CD8-positive, alpha-beta memory T cell (primary cell): ENCODE results near the gene RAB11FIP4. TPM values are rescaled to one million over a fixed set of nuclear protein-coding genes. Genes with fewer than 3 reads are reported as not detected.

Experiments used
- CTCF ChIA-PET: fragments of 350-600 bp; sonication (Branson Sonifier 250); formaldehyde crosslinking; loops from one replicate; lab custom pipeline; 2021; ENCODE audit warnings: antibody characterized with exemption; lab: Charles Lee
- POLR2A ChIA-PET: fragments of 350-600 bp; sonication (Branson Sonifier 250); formaldehyde crosslinking; loops from one replicate; lab custom pipeline; 2021; ENCODE audit warnings: antibody characterized with exemption; lab: Charles Lee
- DNase-seq, 5 donors: peaks; one replicate each; pipeline versions ENCODE4 v3.0.0 to v3.0.0-alpha.2; 2020 to 2022; ENCODE audit warnings: mixed read lengths in 1 of 5
- H3K27ac ChIP-seq: one replicate; pipeline ENCODE4 v1.7.0; 2013; ENCODE audit warnings: low read depth, mild to moderate bottlenecking, low read length, moderate library complexity
- H3K27me3 ChIP-seq: 2 replicates; pipeline ENCODE4 v1.7.0; 2013; ENCODE audit warnings: low read length, mild to moderate bottlenecking; ENCODE audit not compliant: insufficient read depth, poor library complexity, severe bottlenecking
- H3K36me3 ChIP-seq: 2 replicates; pipeline ENCODE4 v1.7.0; 2013; ENCODE audit warnings: mild to moderate bottlenecking, low read length, moderate library complexity; ENCODE audit not compliant: insufficient read depth
- H3K4me1 ChIP-seq: 2 replicates; pipeline ENCODE4 v1.7.0; 2013; ENCODE audit warnings: mild to moderate bottlenecking, low read length, moderate library complexity; ENCODE audit not compliant: insufficient read depth
- H3K4me3 ChIP-seq: 2 replicates; pipeline ENCODE4 v1.7.0; 2013; ENCODE audit warnings: mild to moderate bottlenecking, low read length
- H3K9me3 ChIP-seq: 2 replicates; pipeline ENCODE4 v1.7.0; 2013; ENCODE audit warnings: mild to moderate bottlenecking, low read length
- H3K27ac Mint-ChIP-seq, 8 donors: one replicate each; pipeline ENCODE4 v1.8.0; 2020 to 2021; ENCODE audit warnings: mixed read lengths in 8 of 8, mild to moderate bottlenecking in 6 of 8, inconsistent platforms in 3 of 8, moderate library complexity in 3 of 8
- H3K27me3 Mint-ChIP-seq, 2 donors: one replicate each; pipeline ENCODE4 v1.8.0; 2020 to 2021; ENCODE audit warnings: mixed read lengths in 2 of 2, mild to moderate bottlenecking in 1 of 2, moderate library complexity in 1 of 2
- H3K36me3 Mint-ChIP-seq, 3 donors: one replicate each; pipeline ENCODE4 v1.8.0; 2020 to 2021; ENCODE audit warnings: mixed read lengths in 3 of 3, inconsistent platforms in 1 of 3, mild to moderate bottlenecking in 1 of 3
- H3K4me1 Mint-ChIP-seq, 3 donors: one replicate each; pipeline ENCODE4 v1.8.0; 2020 to 2021; ENCODE audit warnings: mixed read lengths in 3 of 3, inconsistent platforms in 1 of 3, mild to moderate bottlenecking in 1 of 3
- H3K4me3 Mint-ChIP-seq, 7 donors: one replicate each; pipeline ENCODE4 v1.8.0; 2020 to 2021; ENCODE audit warnings: mixed read lengths in 7 of 7, mild to moderate bottlenecking in 6 of 7, moderate library complexity in 4 of 7, inconsistent platforms in 2 of 7
- H3K9me3 Mint-ChIP-seq, 5 donors: one replicate each; pipeline ENCODE4 v1.8.0; 2020 to 2022; ENCODE audit warnings: mixed read lengths in 5 of 5, mild to moderate bottlenecking in 3 of 5, moderate library complexity in 2 of 5, inconsistent platforms in 1 of 5
- polyA plus RNA-seq: library from polyadenylated mRNA; unstranded; fragments of 300-500 nt; fragmentation: Illumina TruSeq; gene quantifications from one replicate; pipeline ENCODE4 v1.2.3, GENCODE V29; 2021
- total RNA-seq, 2 experiments: library from RNA; stranded (reverse); gene quantifications; one replicate each; pipeline ENCODE4 v1.2.3, GENCODE V29; 2021

RAB11FIP4 gene
- total and polyA plus RNA-seq, 3 experiments from 2014 or later = 15.1 to 26.8 (median 17.4) TPM

GRCh38 chr17:31388351-31388750, 3.1 kb upstream of the RAB11FIP4 start:
- ChIA-PET CTCF (interaction anchor here (1.3 to 3.6 kb wide), 3 partner anchors 10 to 136 kb away, joined by 4 to 15 read pairs (median 6); no protein-coding TSS in a partner anchor), POLR2A (no interaction called here)
- Histone ChIP-seq H3K27ac (no peak overlapping the region), H3K4me3 (no peak overlapping the region), H3K27me3 (peaks cover 21% of the 10 kb centered on the region), H3K36me3 (no peaks in the 10 kb centered on the region), H3K4me1 (no peaks in the 10 kb centered on the region), H3K9me3 (no peaks in the 10 kb centered on the region)
- Mint-ChIP-seq H3K4me1 (peaks cover 0 to 12% (median 7%) of the 10 kb centered on the region in 3 donors), H3K27me3 (peaks cover 22 to 28% of the 10 kb centered on the region in 2 donors), H3K9me3 (no peaks in the 10 kb centered on the region), H3K27ac (peak overlapping the region in 1 of 8 donors; percentile 64), H3K36me3 (peaks cover 0 to 2% (median 0%) of the 10 kb centered on the region in 3 donors), H3K4me3 (peak overlapping the region in 1 of 7 donors; percentile 25)
- DNase-seq = no peak

- Histone ChIP-seq H3K9me3 (no peaks in the 10 kb centered on the region), H3K27me3 (peaks cover 24% of the 10 kb centered on the region), H3K36me3 (no peaks in the 10 kb centered on the region), H3K4me3 (no peak overlapping the region), H3K27ac (no peak overlapping the region), H3K4me1 (no peaks in the 10 kb centered on the region)
- Mint-ChIP-seq H3K36me3 (peaks cover 0 to 6% (median 0%) of the 10 kb centered on the region in 3 donors), H3K9me3 (no peaks in the 10 kb centered on the region), H3K4me1 (peaks cover 0 to 12% (median 9%) of the 10 kb centered on the region in 3 donors), H3K4me3 (peak overlapping the region in 1 of 7 donors; percentile 28), H3K27ac (no peak overlapping the region), H3K27me3 (peaks cover 29 to 34% of the 10 kb centered on the region in 2 donors)
- ChIA-PET POLR2A (no interaction called here), CTCF (interaction anchor here (0.6 to 3.6 kb wide), 16 partner anchors 11 to 612 kb away, joined by 3 to 15 read pairs (median 4); no protein-coding TSS in a partner anchor)
- peak in 4 of 5 donors; percentile 17 to 46 (median 24) for DNase-seq
Measured at GRCh38 chr17:31388770-31389656, 2.5 kb upstream of the RAB11FIP4 start.

GRCh38 chr17:31389657-31390381, 1.7 kb upstream of the RAB11FIP4 start:
- no peaks in the 10 kb centered on the region for H3K36me3 ChIP-seq
- Mint-ChIP-seq H3K4me3 (peak overlapping the region in 6 of 7 donors; percentile 22 to 85 (median 75)), H3K36me3 (peaks cover 0 to 6% (median 0%) of the 10 kb centered on the region in 3 donors), H3K27me3 (peaks cover 33 to 41% of the 10 kb centered on the region in 2 donors), H3K4me1 (peaks cover 0 to 12% (median 9%) of the 10 kb centered on the region in 3 donors), H3K9me3 (no peaks in the 10 kb centered on the region), H3K27ac (peak overlapping the region in 2 of 8 donors; percentile 10 to 23)
- no peak overlapping the region for H3K4me3 ChIP-seq
- peaks cover 24% of the 10 kb centered on the region for H3K27me3 ChIP-seq
- no peaks in the 10 kb centered on the region for H3K4me1 ChIP-seq
- ChIA-PET POLR2A (no interaction called here), CTCF (interaction anchor here (0.6 to 3.6 kb wide), 15 partner anchors 11 to 611 kb away, joined by 3 to 15 read pairs (median 4); no protein-coding TSS in a partner anchor)
- no peak for DNase-seq
- H3K27ac ChIP-seq = no peak overlapping the region
- H3K9me3 ChIP-seq = no peaks in the 10 kb centered on the region

DNA sequence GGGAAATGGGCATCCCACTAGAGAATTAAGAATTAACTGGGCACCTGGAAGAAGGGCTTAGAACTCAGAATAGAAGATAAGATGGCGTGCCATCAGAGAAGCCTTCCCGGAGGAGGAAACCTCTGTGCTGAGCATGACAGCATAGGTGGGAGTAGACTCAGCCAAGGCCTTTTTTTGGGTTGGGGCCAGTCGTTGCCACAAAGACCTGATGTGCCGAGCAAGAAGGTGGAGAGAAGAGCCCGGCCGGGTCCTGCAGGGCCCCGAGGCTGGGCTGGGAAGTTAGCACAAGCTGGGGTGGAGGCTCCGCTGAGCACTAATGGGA, 1.1 kb upstream of the RAB11FIP4 start:
- Mint-ChIP-seq H3K36me3 (peaks cover 0 to 6% (median 0%) of the 10 kb centered on the region in 3 donors), H3K4me1 (peaks cover 0 to 12% (median 9%) of the 10 kb centered on the region in 3 donors), H3K4me3 (peak overlapping the region; percentile 22 to 91 (median 76)), H3K9me3 (no peaks in the 10 kb centered on the region), H3K27ac (peak overlapping the region in 1 of 8 donors; percentile 23), H3K27me3 (peaks cover 33 to 46% of the 10 kb centered on the region in 2 donors)
- DNase-seq = no peak
- POLR2A ChIA-PET = no interaction called here
- H3K36me3 ChIP-seq = no peaks in the 10 kb centered on the region
- H3K9me3 ChIP-seq = no peaks in the 10 kb centered on the region
- H3K4me1 ChIP-seq = no peaks in the 10 kb centered on the region
- CTCF ChIA-PET = interaction anchor here (1.0 to 3.6 kb wide), 6 partner anchors 32 to 452 kb away, joined by 3 to 15 read pairs (median 8); no protein-coding TSS in a partner anchor
- no peak overlapping the region for H3K4me3 ChIP-seq
- H3K27ac ChIP-seq = no peak overlapping the region
- H3K27me3 ChIP-seq = peaks cover 24% of the 10 kb centered on the region

- peaks cover 0 to 12% (median 9%) of the 10 kb centered on the region in 3 donors for H3K4me1 Mint-ChIP-seq
- peak overlapping the region in 6 of 7 donors; percentile 68 to 91 (median 77) for H3K4me3 Mint-ChIP-seq
- no peaks in the 10 kb centered on the region for H3K9me3 ChIP-seq
- ChIA-PET POLR2A (no interaction called here), CTCF (interaction anchor here (2.3 to 3.6 kb wide), 2 partner anchors 119 to 134 kb away, joined by 10 to 15 read pairs; no protein-coding TSS in a partner anchor)
- H3K4me3 ChIP-seq = no peak overlapping the region
- peaks cover 24% of the 10 kb centered on the region for H3K27me3 ChIP-seq
- H3K36me3 ChIP-seq = no peaks in the 10 kb centered on the region
- no peak overlapping the region for H3K27ac ChIP-seq
- H3K27me3 Mint-ChIP-seq = peaks cover 37 to 49% of the 10 kb centered on the region in 2 donors
- no peaks in the 10 kb centered on the region for H3K4me1 ChIP-seq
- H3K36me3 Mint-ChIP-seq = peaks cover 0 to 6% (median 0%) of the 10 kb centered on the region in 3 donors
- DNase-seq = no peak
- no peak overlapping the region for H3K27ac Mint-ChIP-seq
- H3K9me3 Mint-ChIP-seq = no peaks in the 10 kb centered on the region
Measured at GRCh38 chr17:31390748-31391495, 553 bp upstream of the RAB11FIP4 start.

DNA sequence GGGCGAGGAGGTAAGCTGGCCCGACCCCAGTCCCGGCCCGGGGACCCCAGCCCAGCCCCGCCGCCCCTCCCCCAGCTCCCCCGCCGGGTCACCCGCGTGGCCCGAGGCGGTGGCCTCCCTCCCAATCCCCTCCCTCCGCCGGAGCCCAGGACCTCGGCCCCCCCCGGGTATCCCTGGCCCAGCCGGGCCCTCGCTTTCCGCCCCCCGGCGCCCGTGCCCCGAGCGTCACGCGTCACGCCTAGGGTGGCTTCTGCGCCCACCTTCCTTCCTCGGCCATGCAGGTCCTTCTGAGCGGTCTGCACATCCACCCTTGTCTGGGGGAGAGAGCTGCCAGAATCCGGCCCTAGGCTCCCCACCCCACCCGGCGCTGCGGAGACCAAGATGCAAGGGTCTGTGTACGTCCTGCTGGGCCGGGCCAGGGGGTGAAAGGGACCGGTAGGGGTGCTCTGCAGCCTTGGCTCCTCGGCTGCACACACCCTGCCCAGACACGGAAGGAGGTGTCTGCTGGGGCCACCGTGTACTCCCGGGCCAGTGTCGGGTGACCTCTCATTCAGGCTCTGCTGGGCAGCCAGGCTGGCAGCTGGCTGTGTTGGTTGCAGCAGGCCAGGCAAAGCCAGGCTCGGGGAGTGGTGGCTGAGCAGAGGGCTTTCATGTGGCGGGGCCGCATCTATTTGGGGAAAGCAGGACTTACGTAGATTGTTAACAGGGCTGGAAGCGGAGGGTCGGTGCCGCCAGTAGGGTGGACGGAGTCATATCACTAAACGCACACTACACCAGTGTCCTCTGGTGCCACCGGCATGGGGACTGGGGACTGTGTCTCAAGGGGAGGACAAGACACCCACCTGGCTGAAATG, 754 bp downstream of the RAB11FIP4 start:
- no peak for DNase-seq
- Mint-ChIP-seq H3K4me1 (peaks cover 0 to 12% (median 9%) of the 10 kb centered on the region in 3 donors), H3K4me3 (peak overlapping the region in 6 of 7 donors; percentile 63 to 80 (median 72)), H3K27me3 (peaks cover 43 to 58% of the 10 kb centered on the region in 2 donors), H3K27ac (peak overlapping the region in 1 of 8 donors; percentile 58), H3K9me3 (no peaks in the 10 kb centered on the region), H3K36me3 (peaks cover 0 to 6% (median 0%) of the 10 kb centered on the region in 3 donors)
- no peaks in the 10 kb centered on the region for H3K36me3 ChIP-seq
- ChIA-PET CTCF (no interaction called here), POLR2A (no interaction called here)
- H3K27me3 ChIP-seq = peaks cover 24% of the 10 kb centered on the region
- H3K4me3 ChIP-seq = no peak overlapping the region
- no peak overlapping the region for H3K27ac ChIP-seq
- no peaks in the 10 kb centered on the region for H3K9me3 ChIP-seq
- H3K4me1 ChIP-seq = no peaks in the 10 kb centered on the region
